Loucy (cell line): ENCODE results near the gene HPD.

ENCODE experiments used
- H2AFZ ChIP-seq: fragments of 200-600 bp; sonication (generic); 2 replicates; pipeline ENCODE4 v1.6.0; 2016; ENCODE audit warnings: antibody characterized with exemption, mild to moderate bottlenecking, low read length, moderate library complexity
- H3F3A ChIP-seq: fragments of 200-600 bp; 2 replicates; pipeline ENCODE4 v1.6.0; 2016; ENCODE audit warnings: antibody characterized with exemption, low read depth, mild to moderate bottlenecking
- H3K27me3 ChIP-seq: fragments of 200-600 bp; sonication (generic); 2 replicates; pipeline ENCODE4 v1.6.1; 2014; ENCODE audit warnings: low read length, mild to moderate bottlenecking; ENCODE audit not compliant: insufficient read depth, poor library complexity, severe bottlenecking
- H3K36me3 ChIP-seq: fragments of 200-600 bp; sonication (generic); 2 replicates; pipeline ENCODE4 v1.6.1; 2016; ENCODE audit warnings: low read length; ENCODE audit not compliant: insufficient read depth
- H3K4me1 ChIP-seq: fragments of 200-600 bp; sonication (generic); 2 replicates; pipeline ENCODE4 v1.5.1; 2014; ENCODE audit warnings: low read length, mild to moderate bottlenecking; ENCODE audit not compliant: insufficient read depth, poor library complexity, severe bottlenecking
- H3K4me2 ChIP-seq: fragments of 200-600 bp; sonication (generic); 2 replicates; pipeline ENCODE4 v1.6.0; 2014; ENCODE audit warnings: antibody characterized with exemption, low read length, low read depth, mild to moderate bottlenecking; ENCODE audit not compliant: poor library complexity, severe bottlenecking
- H3K4me3 ChIP-seq: fragments of 200-600 bp; sonication (generic); 2 replicates; pipeline ENCODE4 v1.5.1; 2014; ENCODE audit warnings: low read length, mild to moderate bottlenecking, mixed read lengths; ENCODE audit not compliant: poor library complexity, severe bottlenecking
- H3K79me2 ChIP-seq: fragments of 200-600 bp; sonication (generic); 2 replicates; pipeline ENCODE4 v1.6.1; 2014; ENCODE audit warnings: low read length; ENCODE audit not compliant: insufficient read depth
- H3K9ac ChIP-seq: fragments of 200-600 bp; sonication (generic); 2 replicates; pipeline ENCODE4 v1.6.0; 2014; ENCODE audit warnings: mild to moderate bottlenecking, low read depth, low read length, moderate library complexity; ENCODE audit not compliant: poor library complexity, severe bottlenecking
- H3K9me2 ChIP-seq: fragments of 200-600 bp; sonication (generic); replicated peaks from 2 replicates; pipeline ENCODE4 v1.6.1; 2016; ENCODE audit warnings: low read depth, low read length, mixed read lengths
- H3K9me3 ChIP-seq: fragments of 200-600 bp; sonication (generic); 2 replicates; pipeline ENCODE4 v1.6.1; 2014; ENCODE audit warnings: mild to moderate bottlenecking, antibody characterized with exemption, low read length, low read depth; ENCODE audit not compliant: insufficient read depth
- H4K20me1 ChIP-seq: fragments of 200-600 bp; sonication (generic); 2 replicates; pipeline ENCODE4 v1.6.0; 2014; ENCODE audit warnings: antibody characterized with exemption, low read length, mild to moderate bottlenecking; ENCODE audit not compliant: insufficient read depth, poor library complexity, severe bottlenecking
- EZH2phosphoT487 ChIP-seq: fragments of 200-600 bp; IDR thresholded peaks from 2 replicates; pipeline ENCODE4 v1.6.1; 2018; ENCODE audit warnings: antibody characterized with exemption, mild to moderate bottlenecking, moderate library complexity, borderline replicate concordance
- TF ChIP-seq, protein P1 (sequence below): fragments of 200-600 bp; sonication (generic); conservative IDR thresholded peaks from 2 replicates; pipeline ENCODE4 v1.5.1; 2014; ENCODE audit warnings: mild to moderate bottlenecking, antibody characterized with exemption, low read length

Gene HPD

DNA sequence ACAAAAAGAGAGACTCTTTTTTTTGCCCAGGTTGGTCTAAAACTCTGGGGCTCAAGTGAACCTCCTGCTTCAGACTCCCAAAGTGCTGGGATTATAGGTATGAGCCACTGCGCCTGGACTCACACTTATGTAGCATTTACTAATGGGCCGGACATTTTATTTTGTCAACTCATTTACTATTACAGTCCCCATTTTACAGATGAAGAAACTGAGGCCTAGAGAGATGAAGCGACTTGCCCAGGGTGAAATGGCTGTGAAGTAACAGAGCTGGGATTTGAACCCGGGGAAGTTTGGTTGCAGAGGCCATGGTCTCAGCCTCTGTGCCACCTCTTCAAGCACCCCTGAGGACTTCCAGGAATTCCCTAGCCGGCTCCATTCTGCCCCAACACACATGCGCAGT lies 9.4 kb downstream of the HPD start:
- H3F3A ChIP-seq: no peaks in the 10 kb centered on the region
- no peaks in the 10 kb centered on the region for H3K4me1 ChIP-seq
- H3K79me2 ChIP-seq: no peaks in the 10 kb centered on the region
- H3K9me2 ChIP-seq: no peaks in the 10 kb centered on the region
- no peak overlapping the region for H3K9ac ChIP-seq
- H3K9me3 ChIP-seq: no peaks in the 10 kb centered on the region
- no peaks in the 10 kb centered on the region for H3K27me3 ChIP-seq
- H2AFZ ChIP-seq: no peak overlapping the region
- H3K4me2 ChIP-seq: no peak overlapping the region
- H3K36me3 ChIP-seq: no peaks in the 10 kb centered on the region
- no peaks in the 10 kb centered on the region for H4K20me1 ChIP-seq
- H3K4me3 ChIP-seq: no peak overlapping the region
- TF ChIP-seq, protein P1, sequence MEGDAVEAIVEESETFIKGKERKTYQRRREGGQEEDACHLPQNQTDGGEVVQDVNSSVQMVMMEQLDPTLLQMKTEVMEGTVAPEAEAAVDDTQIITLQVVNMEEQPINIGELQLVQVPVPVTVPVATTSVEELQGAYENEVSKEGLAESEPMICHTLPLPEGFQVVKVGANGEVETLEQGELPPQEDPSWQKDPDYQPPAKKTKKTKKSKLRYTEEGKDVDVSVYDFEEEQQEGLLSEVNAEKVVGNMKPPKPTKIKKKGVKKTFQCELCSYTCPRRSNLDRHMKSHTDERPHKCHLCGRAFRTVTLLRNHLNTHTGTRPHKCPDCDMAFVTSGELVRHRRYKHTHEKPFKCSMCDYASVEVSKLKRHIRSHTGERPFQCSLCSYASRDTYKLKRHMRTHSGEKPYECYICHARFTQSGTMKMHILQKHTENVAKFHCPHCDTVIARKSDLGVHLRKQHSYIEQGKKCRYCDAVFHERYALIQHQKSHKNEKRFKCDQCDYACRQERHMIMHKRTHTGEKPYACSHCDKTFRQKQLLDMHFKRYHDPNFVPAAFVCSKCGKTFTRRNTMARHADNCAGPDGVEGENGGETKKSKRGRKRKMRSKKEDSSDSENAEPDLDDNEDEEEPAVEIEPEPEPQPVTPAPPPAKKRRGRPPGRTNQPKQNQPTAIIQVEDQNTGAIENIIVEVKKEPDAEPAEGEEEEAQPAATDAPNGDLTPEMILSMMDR: no peak
- TF ChIP-seq EZH2phosphoT487: no peak

DNA sequence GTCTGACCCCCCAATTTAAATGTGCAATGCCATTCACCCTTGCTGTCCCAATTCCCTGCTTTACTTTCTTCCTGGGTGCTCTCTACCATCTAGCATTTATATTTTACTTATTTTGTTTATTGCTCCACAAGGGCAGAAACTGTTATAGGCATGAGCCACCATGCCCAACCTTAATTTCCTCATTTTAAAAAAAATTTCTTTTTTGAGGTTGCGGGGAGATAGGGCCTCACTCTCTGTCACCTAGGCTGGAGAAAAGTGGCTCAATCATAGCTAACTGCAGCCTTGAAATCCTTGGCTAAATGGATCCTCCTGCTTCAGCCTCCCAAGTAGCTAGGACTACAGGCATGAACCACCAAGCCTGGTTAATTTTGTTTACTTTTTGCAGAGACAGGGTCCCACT lies 13.0 kb downstream of the HPD start:
- H3K4me1 ChIP-seq: no peaks in the 10 kb centered on the region
- H3K36me3 ChIP-seq: no peaks in the 10 kb centered on the region
- no peaks in the 10 kb centered on the region for H4K20me1 ChIP-seq
- H3K9me2 ChIP-seq: no peaks in the 10 kb centered on the region
- H3K27me3 ChIP-seq: no peaks in the 10 kb centered on the region
- no peak overlapping the region for H2AFZ ChIP-seq
- H3K4me3 ChIP-seq: no peak overlapping the region
- H3K4me2 ChIP-seq: no peak overlapping the region
- H3K79me2 ChIP-seq: no peaks in the 10 kb centered on the region
- no peak overlapping the region for H3K9ac ChIP-seq
- no peak for TF ChIP-seq EZH2phosphoT487
- no peaks in the 10 kb centered on the region for H3K9me3 ChIP-seq
- no peaks in the 10 kb centered on the region for H3F3A ChIP-seq

DNA sequence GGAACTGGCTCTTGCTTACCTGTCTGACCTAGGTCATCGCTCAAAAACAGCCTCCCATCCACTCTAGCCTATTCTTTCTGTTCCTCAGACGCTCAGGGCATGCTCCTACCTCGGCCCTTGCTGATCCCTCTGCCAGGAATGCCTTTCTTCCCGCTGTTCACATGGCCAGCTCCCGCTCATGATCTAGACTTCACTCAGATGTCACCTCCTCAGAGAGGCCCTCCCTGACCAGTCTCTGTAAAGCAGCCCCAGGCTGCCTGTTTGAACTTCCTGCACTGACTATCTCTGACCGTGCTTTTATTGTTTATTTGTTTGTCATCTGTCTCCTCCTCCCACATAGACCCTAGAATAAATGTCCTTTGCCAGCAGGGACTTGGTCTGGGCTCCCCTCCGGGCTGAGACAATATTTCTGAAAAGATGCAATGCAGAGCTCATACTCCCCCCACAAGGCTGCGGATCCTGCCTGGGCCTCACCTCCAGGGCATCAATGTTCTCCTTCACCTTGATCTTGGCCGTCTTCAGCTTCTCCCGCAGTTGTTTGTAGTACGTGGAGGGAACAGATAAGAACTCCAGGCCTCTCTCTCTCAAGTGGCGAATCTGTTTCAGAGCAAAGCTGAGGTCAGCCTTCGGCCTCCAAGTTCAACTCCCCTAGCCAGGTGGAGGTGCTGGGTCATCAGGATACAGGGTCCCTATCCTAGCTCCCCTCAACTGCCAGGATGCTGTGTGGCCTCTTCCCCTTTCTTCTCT lies 15.2 kb downstream of the HPD start:
- H3K9me2 ChIP-seq: no peaks in the 10 kb centered on the region
- no peaks in the 10 kb centered on the region for H3K9me3 ChIP-seq
- no peaks in the 10 kb centered on the region for H3K36me3 ChIP-seq
- TF ChIP-seq, protein P1: no peak
- no peak for TF ChIP-seq EZH2phosphoT487
- no peak overlapping the region for H3K9ac ChIP-seq
- H3K4me2 ChIP-seq: no peak overlapping the region
- H3F3A ChIP-seq: no peaks in the 10 kb centered on the region
- H2AFZ ChIP-seq: no peak overlapping the region
- H4K20me1 ChIP-seq: no peaks in the 10 kb centered on the region
- no peaks in the 10 kb centered on the region for H3K79me2 ChIP-seq
- H3K4me1 ChIP-seq: no peaks in the 10 kb centered on the region
- no peaks in the 10 kb centered on the region for H3K27me3 ChIP-seq
- no peak overlapping the region for H3K4me3 ChIP-seq
